HepG2 (cell line): ENCODE results near the gene CCDC120. TPM values are rescaled to one million over a fixed set of nuclear protein-coding genes. Genes with fewer than 3 reads are reported as not detected.

Experiments
- CSRNP1 ChIP-seq: sonication (generic); formaldehyde crosslinking; IDR thresholded peaks from 2 replicates; pipeline ENCODE4 v1.8.1; 2023; ENCODE audit warnings: mild to moderate bottlenecking, missing genetic modification reagents
- FOSL1 ChIP-seq: sonication (generic); formaldehyde crosslinking; IDR thresholded peaks from 2 replicates; pipeline ENCODE4 v1.9.0; 2021; ENCODE audit warnings: missing genetic modification reagents, borderline replicate concordance
- MXD4 ChIP-seq: IDR thresholded peaks from 2 replicates; pipeline ENCODE4 v1.6.1; 2016; ENCODE audit warnings: mild to moderate bottlenecking, missing biosample characterization, missing genetic modification reagents
- MYC ChIP-seq: sonication (generic); formaldehyde crosslinking; IDR thresholded peaks from 2 replicates; pipeline ENCODE4 v1.9.0; 2021; ENCODE audit warnings: missing genetic modification reagents, borderline replicate concordance
- SCMH1 ChIP-seq: sonication (generic); formaldehyde crosslinking; IDR thresholded peaks from 2 replicates; pipeline ENCODE4 v1.9.0; 2021; ENCODE audit warnings: missing genetic modification reagents, mild to moderate bottlenecking, borderline replicate concordance
- TAF15 ChIP-seq: fragments of 200-400 bp; formaldehyde crosslinking; IDR thresholded peaks from one replicate; pipeline ENCODE4 v1.6.1; 2018; ENCODE audit warnings: mild to moderate bottlenecking, low read depth, low read length; ENCODE audit not compliant: poor library complexity, severe bottlenecking
- THAP9 ChIP-seq: sonication (generic); formaldehyde crosslinking; IDR thresholded peaks from 2 replicates; pipeline ENCODE4; 2020; ENCODE audit warnings: missing genetic modification reagents, mild to moderate bottlenecking, borderline replicate concordance
- ZMYM2 ChIP-seq: sonication (generic); formaldehyde crosslinking; IDR thresholded peaks from 2 replicates; pipeline ENCODE4 v1.8.0; 2022; ENCODE audit warnings: mild to moderate bottlenecking, missing genetic modification reagents
- ZNF205 ChIP-seq: IDR thresholded peaks from 2 replicates; pipeline ENCODE4 v1.6.1; 2018; ENCODE audit warnings: missing biosample characterization, missing genetic modification reagents
- ZNF432 ChIP-seq: sonication (generic); formaldehyde crosslinking; IDR thresholded peaks from 2 replicates; pipeline ENCODE4 v1.5.0; 2020; ENCODE audit warnings: missing genetic modification reagents, mild to moderate bottlenecking, borderline replicate concordance
- ZNF460 ChIP-seq: sonication (generic); formaldehyde crosslinking; IDR thresholded peaks from 2 replicates; pipeline ENCODE4 v1.5.1; 2020; ENCODE audit warnings: missing genetic modification reagents, mild to moderate bottlenecking, borderline replicate concordance
- ZNF557 ChIP-seq: sonication (generic); formaldehyde crosslinking; IDR thresholded peaks from 2 replicates; pipeline ENCODE4 v1.4.0; 2020; ENCODE audit warnings: missing genetic modification reagents
- ZNF660 ChIP-seq: sonication (generic); formaldehyde crosslinking; IDR thresholded peaks from 2 replicates; pipeline ENCODE4 v1.5.1; 2020; ENCODE audit warnings: mild to moderate bottlenecking, low read depth, missing genetic modification reagents, borderline replicate concordance
- ZNF720 ChIP-seq: sonication (generic); formaldehyde crosslinking; IDR thresholded peaks from 2 replicates; pipeline ENCODE4 v1.4.0; 2020; ENCODE audit warnings: missing genetic modification reagents
- ZSCAN31 ChIP-seq: sonication (generic); formaldehyde crosslinking; IDR thresholded peaks from 2 replicates; pipeline ENCODE4 v1.5.0; 2020; ENCODE audit warnings: low read depth, mild to moderate bottlenecking, missing genetic modification reagents
- polyA plus RNA-seq, 8 experiments: library from polyadenylated mRNA; depleted of rRNA in 3 of 8; stranded (reverse) in 7 of 8; unstranded in 1 of 8; fragments of >200 nt; fragmentation: Illumina TruSeq in 4 of 8; extraction: Trizol in 4 of 8; gene quantifications; 2 replicates each; pipeline versions ENCODE4 v1.2.1 to v1.2.3, GENCODE V29; 2011 to 2016; ENCODE audit warnings: low read depth in 4 of 8, missing spikeins in 1 of 8, mixed read lengths in 1 of 8; ENCODE audit not compliant: insufficient read depth in 1 of 8
- total RNA-seq, 5 experiments: library from RNA; depleted of rRNA; stranded (reverse); fragments of >200 nt; fragmentation: Illumina TruSeq; extraction: Trizol; gene quantifications; 2 replicates each; pipeline ENCODE4 v1.2.3, GENCODE V29; 2016; ENCODE audit warnings: low read depth in 1 of 5
- TF ChIP-seq, protein P1 (sequence below): sonication (generic); formaldehyde crosslinking; IDR thresholded peaks from 2 replicates; pipeline ENCODE4 v1.5.0; 2020; ENCODE audit warnings: missing genetic modification reagents
- TF ChIP-seq, protein P2 (sequence below): IDR thresholded peaks from 2 replicates; pipeline ENCODE4 v1.6.1; 2018; ENCODE audit warnings: missing genetic modification reagents
- TF ChIP-seq, protein P3 (sequence below): sonication (generic); formaldehyde crosslinking; IDR thresholded peaks from 2 replicates; pipeline ENCODE4 v1.8.1; 2023; ENCODE audit warnings: mild to moderate bottlenecking, missing genetic modification reagents, borderline replicate concordance
- TF ChIP-seq, protein P4 (sequence below): sonication (generic); formaldehyde crosslinking; IDR thresholded peaks from 2 replicates; pipeline ENCODE4 v1.4.0; 2020; ENCODE audit warnings: low read depth, mild to moderate bottlenecking, missing genetic modification reagents

Gene CCDC120
- total and polyA plus RNA-seq, 2 of the 13 experiments (the other 11 are each of a cell fraction or from before 2014, with no cell fraction given): 0.89 to 3.2 TPM

DNA sequence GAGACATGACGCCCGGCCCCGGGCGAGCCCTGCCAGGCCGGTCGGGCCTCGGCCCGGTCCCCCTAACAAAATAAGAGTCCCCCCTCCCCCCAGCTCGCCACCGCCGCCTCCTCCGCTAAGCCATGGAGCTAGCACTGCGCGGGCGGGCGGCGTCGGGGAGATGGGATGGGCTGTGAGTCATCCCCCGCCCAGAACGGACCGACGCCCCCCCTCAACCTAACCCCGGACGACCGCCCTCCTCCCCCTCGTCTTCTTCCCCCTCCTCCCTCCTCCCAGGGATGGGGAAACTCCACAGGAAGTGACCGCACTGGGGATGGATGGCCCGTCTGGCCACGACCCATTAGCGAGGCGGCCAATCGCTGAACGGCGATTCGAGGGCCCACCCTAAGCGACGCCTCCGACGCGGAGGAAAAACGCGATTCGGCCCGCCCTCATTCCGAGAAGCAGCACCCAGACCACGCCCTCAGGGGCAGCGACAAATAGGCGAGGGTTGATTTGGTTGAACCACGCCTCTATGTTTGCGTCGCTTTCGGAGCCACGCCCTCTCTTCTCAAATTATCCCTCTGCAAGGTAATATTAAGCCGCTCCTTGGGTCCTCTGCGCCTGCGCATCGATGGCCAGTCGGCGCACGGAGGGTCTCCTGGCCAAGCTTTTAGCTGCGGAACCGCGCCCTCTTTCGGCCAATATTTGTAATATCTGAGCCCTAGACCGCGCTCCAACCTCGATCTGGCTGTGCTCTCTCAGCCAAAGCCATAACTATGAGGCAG lies 15.4 kb upstream of the CCDC120 start, which contains the start of gene TFE3 (continued):
- TF ChIP-seq, protein P1, sequence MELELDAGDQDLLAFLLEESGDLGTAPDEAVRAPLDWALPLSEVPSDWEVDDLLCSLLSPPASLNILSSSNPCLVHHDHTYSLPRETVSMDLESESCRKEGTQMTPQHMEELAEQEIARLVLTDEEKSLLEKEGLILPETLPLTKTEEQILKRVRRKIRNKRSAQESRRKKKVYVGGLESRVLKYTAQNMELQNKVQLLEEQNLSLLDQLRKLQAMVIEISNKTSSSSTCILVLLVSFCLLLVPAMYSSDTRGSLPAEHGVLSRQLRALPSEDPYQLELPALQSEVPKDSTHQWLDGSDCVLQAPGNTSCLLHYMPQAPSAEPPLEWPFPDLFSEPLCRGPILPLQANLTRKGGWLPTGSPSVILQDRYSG (CRISPR knock-in tag): no peak
- TF ChIP-seq ZNF205 (CRISPR knock-in tag) (0 out of 2 replicates have a peak, but pooled peaks have one; percentile 33), MYC (no peak), ZNF432 (no peak), TAF15 (no peak), ZMYM2 (CRISPR knock-in tag) (no peak), CSRNP1 (CRISPR knock-in tag) (no peak), ZNF557 (CRISPR knock-in tag) (no peak), MXD4 (CRISPR knock-in tag) (no peak), SCMH1 (CRISPR knock-in tag) (no peak), ZSCAN31 (CRISPR knock-in tag) (no peak), THAP9 (CRISPR knock-in tag) (no peak), ZNF660 (CRISPR knock-in tag) (no peak), FOSL1 (no peak), ZNF460 (CRISPR knock-in tag) (no peak), ZNF720 (CRISPR knock-in tag) (no peak)
- TF ChIP-seq, protein P2, sequence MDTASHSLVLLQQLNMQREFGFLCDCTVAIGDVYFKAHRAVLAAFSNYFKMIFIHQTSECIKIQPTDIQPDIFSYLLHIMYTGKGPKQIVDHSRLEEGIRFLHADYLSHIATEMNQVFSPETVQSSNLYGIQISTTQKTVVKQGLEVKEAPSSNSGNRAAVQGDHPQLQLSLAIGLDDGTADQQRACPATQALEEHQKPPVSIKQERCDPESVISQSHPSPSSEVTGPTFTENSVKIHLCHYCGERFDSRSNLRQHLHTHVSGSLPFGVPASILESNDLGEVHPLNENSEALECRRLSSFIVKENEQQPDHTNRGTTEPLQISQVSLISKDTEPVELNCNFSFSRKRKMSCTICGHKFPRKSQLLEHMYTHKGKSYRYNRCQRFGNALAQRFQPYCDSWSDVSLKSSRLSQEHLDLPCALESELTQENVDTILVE (CRISPR knock-in tag): no peak
- TF ChIP-seq, protein P3, sequence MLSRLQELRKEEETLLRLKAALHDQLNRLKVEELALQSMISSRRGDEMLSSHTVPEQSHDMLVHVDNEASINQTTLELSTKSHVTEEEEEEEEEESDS (CRISPR knock-in tag): no peak
- TF ChIP-seq, protein P4, sequence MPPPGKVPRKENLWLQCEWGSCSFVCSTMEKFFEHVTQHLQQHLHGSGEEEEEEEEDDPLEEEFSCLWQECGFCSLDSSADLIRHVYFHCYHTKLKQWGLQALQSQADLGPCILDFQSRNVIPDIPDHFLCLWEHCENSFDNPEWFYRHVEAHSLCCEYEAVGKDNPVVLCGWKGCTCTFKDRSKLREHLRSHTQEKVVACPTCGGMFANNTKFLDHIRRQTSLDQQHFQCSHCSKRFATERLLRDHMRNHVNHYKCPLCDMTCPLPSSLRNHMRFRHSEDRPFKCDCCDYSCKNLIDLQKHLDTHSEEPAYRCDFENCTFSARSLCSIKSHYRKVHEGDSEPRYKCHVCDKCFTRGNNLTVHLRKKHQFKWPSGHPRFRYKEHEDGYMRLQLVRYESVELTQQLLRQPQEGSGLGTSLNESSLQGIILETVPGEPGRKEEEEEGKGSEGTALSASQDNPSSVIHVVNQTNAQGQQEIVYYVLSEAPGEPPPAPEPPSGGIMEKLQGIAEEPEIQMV (CRISPR knock-in tag): no peak
